Osteoblast (primary cell): Measurements from ENCODE around the gene CLK4. TPM values are rescaled to one million over a fixed set of nuclear protein-coding genes. Genes with fewer than 3 reads are reported as not detected.

Experiments used
- DNase-seq: peaks from one replicate; pipeline ENCODE4 v3.0.0; 2011; ENCODE audit warnings: low spot score, mixed read lengths; ENCODE audit not compliant: insufficient read length; ENCODE audit errors: missing footprints
- H2AFZ ChIP-seq: 2 replicates; pipeline ENCODE4 v1.6.0; 2011; ENCODE audit warnings: mild to moderate bottlenecking, low read length
- H3K27ac ChIP-seq: 2 replicates; pipeline ENCODE4 v1.5.1; 2011; ENCODE audit warnings: mild to moderate bottlenecking, low read depth, low read length, moderate library complexity
- H3K27me3 ChIP-seq: 2 replicates; pipeline ENCODE4 v1.6.0; 2012; ENCODE audit warnings: mild to moderate bottlenecking, control low read depth, inconsistent platforms, low read length, moderate library complexity; ENCODE audit not compliant: insufficient read depth
- H3K36me3 ChIP-seq: 2 replicates; pipeline ENCODE4 v1.5.1; 2011; ENCODE audit warnings: mild to moderate bottlenecking, low read length, control low read depth, moderate library complexity; ENCODE audit not compliant: insufficient read depth
- H3K4me1 ChIP-seq: 2 replicates; pipeline ENCODE4 v1.5.1; 2011; ENCODE audit warnings: mild to moderate bottlenecking, low read length, control low read depth, moderate library complexity; ENCODE audit not compliant: insufficient read depth
- H3K4me2 ChIP-seq: 2 replicates; pipeline ENCODE4 v1.6.0; 2011; ENCODE audit warnings: mild to moderate bottlenecking, low read length; ENCODE audit not compliant: insufficient read depth
- H3K4me3 ChIP-seq: fragments of 200-600 bp; sonication (generic); 3 replicates; pipeline ENCODE4 v1.5.1; 2012; ENCODE audit warnings: mild to moderate bottlenecking, low read length, inconsistent platforms; ENCODE audit not compliant: insufficient read depth
- H3K79me2 ChIP-seq: 2 replicates; pipeline ENCODE4 v1.6.0; 2012; ENCODE audit warnings: mild to moderate bottlenecking, low read length, control low read depth, inconsistent platforms; ENCODE audit not compliant: insufficient read depth
- H3K9me3 ChIP-seq: 2 replicates; pipeline ENCODE4 v1.5.1; 2011; ENCODE audit warnings: low read depth, low read length, control low read depth
- H4K20me1 ChIP-seq: 2 replicates; pipeline ENCODE4 v1.6.0; 2012; ENCODE audit warnings: mild to moderate bottlenecking, low read length, control low read depth; ENCODE audit not compliant: insufficient read depth
- CTCF ChIP-seq: IDR thresholded peaks from 2 replicates; pipeline ENCODE4 v1.5.1; 2011; ENCODE audit warnings: mild to moderate bottlenecking, low read depth, low read length, moderate library complexity; ENCODE audit errors: extremely low read depth
- total RNA-seq: library from RNA; depleted of rRNA; stranded (reverse); fragments of >200 nt; gene quantifications from 2 replicates; pipeline ENCODE4 v1.2.3, GENCODE V29; 2012

Gene CLK4
- total RNA-seq, 1 donor = 33.3 TPM

GRCh38 chr5:178622679-178623247, 4.1 kb downstream of the CLK4 start:
- Histone ChIP-seq H2AFZ (no peak overlapping the region), H4K20me1 (peaks cover 48% of the 10 kb centered on the region), H3K4me3 (no peak overlapping the region), H3K9me3 (no peaks in the 10 kb centered on the region), H3K36me3 (peaks cover 51% of the 10 kb centered on the region), H3K27me3 (no peaks in the 10 kb centered on the region), H3K4me2 (no peak overlapping the region), H3K27ac (no peak overlapping the region), H3K4me1 (peaks cover 15% of the 10 kb centered on the region), H3K79me2 (peaks cover 83% of the 10 kb centered on the region)
- TF ChIP-seq CTCF = no peak
- no peak for DNase-seq

GRCh38 chr5:178619390-178619789, 7.5 kb downstream of the CLK4 start:
- no peak overlapping the region for H3K4me2 ChIP-seq
- H3K36me3 ChIP-seq = peaks cover 84% of the 10 kb centered on the region
- H3K79me2 ChIP-seq = peaks cover 74% of the 10 kb centered on the region
- no peak for DNase-seq
- no peak for TF ChIP-seq CTCF
- peaks cover 49% of the 10 kb centered on the region for H4K20me1 ChIP-seq
- H2AFZ ChIP-seq = no peak overlapping the region
- no peak overlapping the region for H3K4me3 ChIP-seq
- no peaks in the 10 kb centered on the region for H3K9me3 ChIP-seq
- H3K27me3 ChIP-seq = no peaks in the 10 kb centered on the region
- H3K27ac ChIP-seq = no peak overlapping the region
- H3K4me1 ChIP-seq = peaks cover 9% of the 10 kb centered on the region

- no peak overlapping the region for H3K4me2 ChIP-seq
- peaks cover 10% of the 10 kb centered on the region for H4K20me1 ChIP-seq
- TF ChIP-seq CTCF = no peak
- no peaks in the 10 kb centered on the region for H3K27me3 ChIP-seq
- no peak overlapping the region for H3K4me3 ChIP-seq
- DNase-seq = no peak
- no peaks in the 10 kb centered on the region for H3K4me1 ChIP-seq
- no peaks in the 10 kb centered on the region for H3K9me3 ChIP-seq
- H3K79me2 ChIP-seq = peaks cover 35% of the 10 kb centered on the region
- H3K36me3 ChIP-seq = peaks cover 79% of the 10 kb centered on the region
- no peak overlapping the region for H2AFZ ChIP-seq
- H3K27ac ChIP-seq = no peak overlapping the region
Measured at GRCh38 chr5:178612299-178612698, 14.6 kb downstream of the CLK4 start.

- Histone ChIP-seq H3K4me3 (no peak overlapping the region), H3K4me2 (no peak overlapping the region), H2AFZ (no peak overlapping the region), H3K36me3 (peaks cover 64% of the 10 kb centered on the region), H3K79me2 (peaks cover 16% of the 10 kb centered on the region), H3K27me3 (no peaks in the 10 kb centered on the region), H3K27ac (no peak overlapping the region), H4K20me1 (peaks cover 8% of the 10 kb centered on the region), H3K9me3 (no peaks in the 10 kb centered on the region), H3K4me1 (no peaks in the 10 kb centered on the region)
- TF ChIP-seq CTCF = no peak
- no peak for DNase-seq
Measured at GRCh38 chr5:178606269-178606668, 20.6 kb downstream of the CLK4 start.
